Fibroblast of villous mesenchyme (primary cell): Measurements from ENCODE around the gene BIN1. TPM values are rescaled to one million over a fixed set of nuclear protein-coding genes. Genes with fewer than 3 reads are reported as not detected.

Experiments used
- DNase-seq: peaks from one replicate; pipeline ENCODE4 v3.0.0-alpha.2; 2010; ENCODE audit warnings: low read depth
- H3K4me3 ChIP-seq: 2 replicates; pipeline ENCODE4 v1.5.1; 2011; ENCODE audit warnings: low read depth, mild to moderate bottlenecking, low read length
- total RNA-seq: library from RNA; depleted of rRNA; stranded (reverse); fragments of >200 nt; gene quantifications from 2 replicates; pipeline ENCODE4 v1.2.3, GENCODE V29; 2012
- TF ChIP-seq, protein P1 (sequence below): IDR thresholded peaks from 2 replicates; pipeline ENCODE4 v1.5.1; 2012; ENCODE audit warnings: low read depth, mild to moderate bottlenecking, low read length; ENCODE audit not compliant: insufficient read depth

BIN1 gene
- total RNA-seq, 1 donor, result 75.6 TPM

DNA sequence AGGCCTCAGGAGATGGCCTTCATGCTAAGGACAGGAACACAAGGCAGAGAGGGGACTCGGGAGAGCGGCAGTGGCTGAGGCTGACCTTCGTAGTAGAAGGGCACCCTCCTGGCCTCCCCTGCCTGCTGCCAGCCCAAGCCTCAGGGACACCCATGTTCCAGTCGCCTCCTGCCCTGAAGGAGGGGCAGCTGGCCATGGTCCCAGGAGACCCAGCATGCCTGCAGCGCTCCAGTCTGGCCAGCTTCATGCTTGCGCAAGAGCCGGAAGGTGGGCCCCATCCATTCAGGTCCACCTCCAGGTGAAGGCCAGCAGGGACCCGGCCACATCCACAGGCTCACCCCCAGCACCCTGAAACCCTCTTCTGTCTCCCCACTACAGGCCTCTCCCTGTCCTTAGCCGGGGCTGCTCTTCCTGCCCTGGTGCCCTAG is 35.0 kb downstream of the BIN1 start:
- no peak overlapping the region for H3K4me3 ChIP-seq
- no peak for DNase-seq
- TF ChIP-seq, protein P1, sequence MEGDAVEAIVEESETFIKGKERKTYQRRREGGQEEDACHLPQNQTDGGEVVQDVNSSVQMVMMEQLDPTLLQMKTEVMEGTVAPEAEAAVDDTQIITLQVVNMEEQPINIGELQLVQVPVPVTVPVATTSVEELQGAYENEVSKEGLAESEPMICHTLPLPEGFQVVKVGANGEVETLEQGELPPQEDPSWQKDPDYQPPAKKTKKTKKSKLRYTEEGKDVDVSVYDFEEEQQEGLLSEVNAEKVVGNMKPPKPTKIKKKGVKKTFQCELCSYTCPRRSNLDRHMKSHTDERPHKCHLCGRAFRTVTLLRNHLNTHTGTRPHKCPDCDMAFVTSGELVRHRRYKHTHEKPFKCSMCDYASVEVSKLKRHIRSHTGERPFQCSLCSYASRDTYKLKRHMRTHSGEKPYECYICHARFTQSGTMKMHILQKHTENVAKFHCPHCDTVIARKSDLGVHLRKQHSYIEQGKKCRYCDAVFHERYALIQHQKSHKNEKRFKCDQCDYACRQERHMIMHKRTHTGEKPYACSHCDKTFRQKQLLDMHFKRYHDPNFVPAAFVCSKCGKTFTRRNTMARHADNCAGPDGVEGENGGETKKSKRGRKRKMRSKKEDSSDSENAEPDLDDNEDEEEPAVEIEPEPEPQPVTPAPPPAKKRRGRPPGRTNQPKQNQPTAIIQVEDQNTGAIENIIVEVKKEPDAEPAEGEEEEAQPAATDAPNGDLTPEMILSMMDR, result no peak

DNA sequence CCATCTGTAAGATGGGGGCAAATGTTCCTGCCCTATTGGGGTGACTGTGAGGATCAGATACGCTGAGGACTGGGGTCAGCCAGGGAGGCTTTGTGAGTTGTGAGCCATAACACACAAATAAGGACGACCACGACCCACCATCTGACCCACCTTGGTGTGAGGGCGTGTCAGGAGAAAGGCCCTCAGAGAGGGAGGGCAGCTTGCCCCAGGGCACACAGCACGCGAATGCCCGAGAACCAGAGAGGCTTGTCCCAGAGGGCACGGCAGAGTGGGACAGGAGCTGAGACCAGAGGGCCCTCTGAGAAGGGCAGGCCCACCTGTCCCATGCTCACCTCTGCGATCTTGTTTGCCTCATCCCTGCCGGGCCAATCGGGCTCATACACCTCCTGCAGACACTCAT is 36.7 kb downstream of the BIN1 start:
- TF ChIP-seq, protein P1, result no peak
- DNase-seq, result no peak
- no peak overlapping the region for H3K4me3 ChIP-seq

DNA sequence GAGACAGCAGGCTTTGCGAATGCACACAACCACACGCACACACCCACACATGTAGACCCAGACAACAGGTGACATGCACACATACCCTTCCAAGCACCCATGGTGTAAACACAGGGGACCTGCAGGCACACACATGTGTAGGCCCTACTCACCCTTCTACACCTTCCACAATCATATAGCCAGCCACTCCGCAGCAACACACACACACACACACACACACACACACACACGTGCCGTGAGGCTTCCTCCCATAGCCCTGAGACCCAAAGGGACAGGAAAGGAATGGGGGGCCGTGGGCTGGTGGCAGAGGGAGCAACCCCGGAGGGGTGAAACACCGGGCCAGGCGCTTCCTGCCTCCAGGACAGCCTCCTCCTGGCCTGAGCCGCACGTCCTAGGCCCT is 37.4 kb downstream of the BIN1 start:
- no peak for DNase-seq
- TF ChIP-seq, protein P1, result no peak
- no peak overlapping the region for H3K4me3 ChIP-seq

DNA sequence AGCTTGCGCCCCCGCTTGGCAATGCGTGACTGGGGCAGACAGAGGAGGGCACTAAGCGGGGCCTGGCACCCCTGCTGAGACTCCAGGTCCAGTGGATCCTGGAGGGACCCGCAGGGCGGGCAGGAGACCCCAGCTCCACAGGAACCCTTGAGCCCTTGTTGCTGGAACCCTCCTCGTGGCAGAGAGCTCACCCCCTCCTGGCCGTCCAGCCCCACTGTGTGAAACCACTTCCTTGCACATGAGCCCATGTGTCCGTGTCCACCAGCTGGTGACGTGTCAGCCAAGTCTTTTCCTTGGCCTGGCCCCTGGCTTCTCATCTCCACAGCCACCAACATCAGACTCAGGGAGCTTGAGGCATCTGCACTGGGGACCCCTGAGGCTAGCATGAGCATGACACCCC is 38.0 kb downstream of the BIN1 start:
- TF ChIP-seq, protein P1, result no peak
- no peak overlapping the region for H3K4me3 ChIP-seq
- DNase-seq, result no peak

DNA sequence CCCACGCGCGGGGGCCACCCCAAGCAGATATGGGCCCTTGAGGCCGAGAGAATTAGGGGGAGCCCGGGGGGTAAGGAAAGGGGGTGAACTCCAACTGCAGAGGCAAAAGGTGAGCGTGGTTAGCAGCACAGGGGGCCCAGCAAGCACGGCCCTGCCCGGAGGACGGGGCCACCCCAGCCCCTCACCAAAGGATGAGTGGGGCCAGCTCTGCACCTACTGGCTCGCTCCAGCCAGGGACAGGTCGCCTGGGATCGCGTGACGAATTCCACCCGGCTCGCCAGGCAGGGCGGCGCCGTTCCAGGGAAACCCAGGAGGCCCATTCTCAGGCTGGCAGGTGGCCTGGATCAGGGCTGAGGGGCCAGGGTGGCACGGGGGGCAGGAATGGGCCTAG is 38.6 kb downstream of the BIN1 start:
- H3K4me3 ChIP-seq, result no peak overlapping the region
- DNase-seq, result no peak
- TF ChIP-seq, protein P1, result no peak

DNA sequence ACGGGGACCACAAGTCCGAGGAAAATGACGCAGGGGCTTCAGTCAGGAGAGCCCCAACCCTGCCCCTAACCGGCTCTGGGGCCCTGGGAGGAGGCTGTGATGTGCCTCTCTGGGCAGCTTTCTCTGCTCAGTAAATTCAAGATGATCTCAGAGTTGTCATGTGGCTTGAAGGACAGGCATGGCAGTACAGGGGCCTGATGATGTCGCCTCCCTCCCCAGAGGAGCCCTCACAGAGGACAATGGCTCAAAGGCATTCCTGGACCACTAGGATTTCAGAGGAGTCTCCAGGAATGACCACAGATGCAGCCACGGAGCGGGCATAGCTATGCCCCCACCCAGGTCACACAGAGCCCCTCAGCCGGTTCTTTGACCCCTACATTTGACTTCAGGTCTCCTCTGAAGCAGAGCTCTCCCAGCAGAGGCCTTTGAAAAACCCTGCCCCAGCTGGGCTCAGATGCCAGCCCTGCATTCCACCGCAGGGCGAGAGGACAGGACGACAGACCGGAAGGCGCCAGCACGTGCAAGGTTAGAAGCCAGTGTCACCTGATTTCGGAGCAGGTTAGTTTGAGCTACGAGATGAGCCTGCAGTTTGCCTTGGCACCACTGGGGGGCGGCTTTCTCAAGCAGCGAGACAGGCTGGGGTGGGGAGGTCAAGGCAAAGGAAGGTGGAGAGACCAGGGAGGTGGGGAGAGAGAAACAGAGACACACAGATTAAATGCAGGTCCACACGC is 39.2 kb downstream of the BIN1 start:
- DNase-seq, result peak; percentile 79
- TF ChIP-seq, protein P1, result peak; percentile 96

DNA sequence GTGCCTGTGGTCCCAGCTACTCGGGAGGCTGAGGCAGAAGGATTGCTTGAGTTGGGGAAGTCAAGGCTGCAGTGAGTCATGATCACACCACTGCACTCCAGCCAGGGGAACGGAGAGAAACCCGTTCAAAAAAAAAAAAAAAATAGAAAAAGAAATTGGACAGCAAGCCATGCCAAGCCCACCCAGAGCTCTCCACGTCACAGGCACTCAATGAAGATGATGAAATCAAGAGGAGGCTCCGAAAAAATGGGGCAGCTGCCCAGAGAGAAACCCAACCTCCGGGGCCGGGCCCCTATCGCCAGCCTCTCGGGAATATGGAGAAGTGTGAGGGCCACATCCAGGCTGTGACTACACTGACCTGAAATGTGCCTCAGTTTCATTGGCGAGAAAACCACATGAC is 40.0 kb downstream of the BIN1 start:
- TF ChIP-seq, protein P1, result no peak
- peak; percentile 62 for DNase-seq
- no peak overlapping the region for H3K4me3 ChIP-seq

More for the DNA sequence above, 39.2 kb downstream of the BIN1 start:
- no peak overlapping the region for H3K4me3 ChIP-seq
